H7 (cell line): ENCODE measurements around the gene BATF2. TPM values are rescaled to one million over a fixed set of nuclear protein-coding genes. Genes with fewer than 3 reads are reported as not detected.

Experiments
- DNase-seq: peaks from one replicate; pipeline ENCODE4 v3.0.0; 2012
- H3K27me3 ChIP-seq: 2 replicates; pipeline ENCODE4 v1.6.0; 2011; ENCODE audit warnings: mild to moderate bottlenecking, low read length; ENCODE audit not compliant: control insufficient read depth, insufficient read depth
- H3K36me3 ChIP-seq: replicated peaks from 2 replicates; pipeline ENCODE4 v1.5.1; 2011; ENCODE audit warnings: low read length; ENCODE audit not compliant: control insufficient read depth, insufficient read depth
- H3K4me3 ChIP-seq: 2 replicates; pipeline ENCODE4 v1.5.1; 2011; ENCODE audit warnings: low read depth, mild to moderate bottlenecking, control low read depth, low read length, moderate library complexity; ENCODE audit not compliant: insufficient read depth
- total RNA-seq: library from RNA; depleted of rRNA; stranded (reverse); fragments of >200 nt; shearing (Covaris generic); gene quantifications from 2 replicates; pipeline ENCODE4 v1.2.3, GENCODE V29; 2014; rRNA removed

BATF2 gene, protein sequence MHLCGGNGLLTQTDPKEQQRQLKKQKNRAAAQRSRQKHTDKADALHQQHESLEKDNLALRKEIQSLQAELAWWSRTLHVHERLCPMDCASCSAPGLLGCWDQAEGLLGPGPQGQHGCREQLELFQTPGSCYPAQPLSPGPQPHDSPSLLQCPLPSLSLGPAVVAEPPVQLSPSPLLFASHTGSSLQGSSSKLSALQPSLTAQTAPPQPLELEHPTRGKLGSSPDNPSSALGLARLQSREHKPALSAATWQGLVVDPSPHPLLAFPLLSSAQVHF
- 0.55 TPM in 1 of 2 replicates, not detected in the other for total RNA-seq

GRCh38 chr11:64996710-64997380 lies at the start of gene BATF2:
TSS of gene BATF2 (minus strand) at chr11:64996971. CDS start at chr11:64996914, 57 bp downstream.
- no peaks in the 10 kb centered on the region for H3K27me3 ChIP-seq
- no peak within 1 kb of the TSS; the same call in 1 of the 2 replicates for H3K4me3 ChIP-seq
- peak; percentile 93 for DNase-seq
- H3K36me3 ChIP-seq: no peaks in the 10 kb centered on the region

GRCh38 chr11:65045728-65046127 lies 49.0 kb upstream of the BATF2 start:
- peak; percentile 65 for DNase-seq

DNA sequence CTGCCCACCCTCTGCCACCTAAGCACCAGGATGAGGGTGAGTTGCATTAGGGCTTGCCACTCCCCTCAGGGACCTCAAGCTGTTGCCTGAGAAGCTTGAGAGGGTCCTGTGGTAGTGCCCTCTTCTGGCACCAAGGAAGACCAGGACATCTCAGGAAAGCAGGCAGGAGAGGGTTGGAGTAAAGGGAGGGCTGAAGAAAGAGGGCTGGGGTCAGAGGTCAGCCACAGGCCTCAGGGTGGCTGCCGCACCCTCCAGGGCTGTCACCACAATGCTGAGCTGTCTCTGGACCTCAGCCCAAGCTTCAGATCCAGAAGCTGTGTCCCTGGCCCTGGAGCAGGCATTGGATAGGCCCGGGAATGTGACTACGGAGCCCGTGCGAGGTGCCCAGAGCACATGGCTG lies 48.3 kb upstream of the BATF2 start:
- DNase-seq: no peak
- Histone ChIP-seq H3K27me3 (no peaks in the 10 kb centered on the region; the same call in 1 of the 2 replicates), H3K36me3 (peaks cover 7% of the 10 kb centered on the region), H3K4me3 (no peak overlapping the region)

More at GRCh38 chr11:65045728-65046127, 49.0 kb upstream of the BATF2 start:
- peaks cover 7% of the 10 kb centered on the region for H3K36me3 ChIP-seq
- no peak overlapping the region for H3K4me3 ChIP-seq
- H3K27me3 ChIP-seq: no peaks in the 10 kb centered on the region; the same call in 1 of the 2 replicates

GRCh38 chr11:65043881-65044501 lies 47.2 kb upstream of the BATF2 start:
- H3K36me3 ChIP-seq: peaks cover 7% of the 10 kb centered on the region
- no peaks in the 10 kb centered on the region; the same call in 1 of the 2 replicates for H3K27me3 ChIP-seq
- peak; percentile 49 for DNase-seq
- H3K4me3 ChIP-seq: no peak overlapping the region

DNA sequence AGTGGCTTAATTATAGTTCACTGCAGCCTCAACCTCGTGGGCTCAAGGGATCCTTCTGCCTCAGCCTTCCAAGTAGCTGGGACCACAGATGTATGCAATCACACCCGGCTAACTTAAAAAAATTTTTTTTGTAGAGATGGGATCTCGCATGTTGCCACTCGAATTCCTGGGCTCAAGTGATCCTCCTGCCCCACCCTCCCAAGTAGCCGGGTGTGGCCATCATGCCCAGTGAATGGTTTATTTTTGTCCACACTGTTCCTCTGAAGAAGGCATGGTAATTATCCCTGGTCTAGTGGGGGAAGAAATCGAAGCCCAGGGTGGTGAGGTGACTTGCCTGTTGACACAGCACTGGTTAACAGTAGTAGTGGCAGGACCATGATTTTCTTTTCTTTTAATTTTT lies 46.1 kb upstream of the BATF2 start:
- H3K4me3 ChIP-seq: no peak overlapping the region
- no peak for DNase-seq
- H3K36me3 ChIP-seq: peaks cover 7% of the 10 kb centered on the region
- H3K27me3 ChIP-seq: no peaks in the 10 kb centered on the region; the same call in 1 of the 2 replicates

GRCh38 chr11:65040847-65041622 lies 44.3 kb upstream of the BATF2 start, which contains the start of gene SAC3D1:
TSS of gene SAC3D1 (plus strand) at chr11:65041210. CDS start at chr11:65041293, 83 bp downstream.
- DNase-seq: peak; percentile 98
- H3K27me3 ChIP-seq: no peaks in the 10 kb centered on the region
- peak within 1 kb of the TSS; percentile 82 for H3K4me3 ChIP-seq
- peaks cover 7% of the 10 kb centered on the region for H3K36me3 ChIP-seq

- peaks cover 7% of the 10 kb centered on the region for H3K36me3 ChIP-seq
- DNase-seq: no peak
- H3K4me3 ChIP-seq: peak overlapping the region; percentile 82
- H3K27me3 ChIP-seq: no peaks in the 10 kb centered on the region
Measured at GRCh38 chr11:65040520-65040846, 43.7 kb upstream of the BATF2 start.

- Histone ChIP-seq H3K4me3 (no peak overlapping the region), H3K36me3 (no peaks in the 10 kb centered on the region; the same call in 1 of the 2 replicates)
- DNase-seq: no peak
Measured at GRCh38 chr11:65036931-65037330, 40.2 kb upstream of the BATF2 start.

GRCh38 chr11:65035579-65035978 lies 38.8 kb upstream of the BATF2 start:
- Histone ChIP-seq H3K36me3 (no peaks in the 10 kb centered on the region; the same call in 1 of the 2 replicates), H3K4me3 (no peak overlapping the region), H3K27me3 (no peaks in the 10 kb centered on the region)
- no peak for DNase-seq

More at GRCh38 chr11:65036931-65037330, 40.2 kb upstream of the BATF2 start:
- no peaks in the 10 kb centered on the region for H3K27me3 ChIP-seq

DNA sequence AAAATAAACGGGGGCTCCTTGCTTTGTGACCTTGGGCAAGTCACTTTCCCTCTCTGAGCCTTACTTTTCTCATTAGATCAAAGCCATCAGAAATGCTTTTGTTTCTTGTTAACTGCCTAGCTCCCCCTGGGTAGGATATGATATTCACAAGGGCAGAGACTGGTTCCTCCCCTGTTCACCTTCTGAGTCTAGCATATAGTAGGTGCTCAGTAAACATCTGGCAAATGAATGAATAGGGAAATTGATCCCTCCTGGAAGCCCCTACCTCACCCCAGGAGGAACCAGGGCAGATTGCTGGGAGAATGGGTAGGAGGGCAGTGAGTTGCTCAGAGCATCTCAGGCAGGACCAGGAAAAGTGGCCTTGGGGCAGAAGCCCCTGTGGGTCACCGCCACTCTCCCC lies 37.7 kb upstream of the BATF2 start:
- H3K4me3 ChIP-seq: no peak overlapping the region
- no peaks in the 10 kb centered on the region for H3K27me3 ChIP-seq
- peak; percentile 12 for DNase-seq
- H3K36me3 ChIP-seq: no peaks in the 10 kb centered on the region; the same call in 1 of the 2 replicates

DNA sequence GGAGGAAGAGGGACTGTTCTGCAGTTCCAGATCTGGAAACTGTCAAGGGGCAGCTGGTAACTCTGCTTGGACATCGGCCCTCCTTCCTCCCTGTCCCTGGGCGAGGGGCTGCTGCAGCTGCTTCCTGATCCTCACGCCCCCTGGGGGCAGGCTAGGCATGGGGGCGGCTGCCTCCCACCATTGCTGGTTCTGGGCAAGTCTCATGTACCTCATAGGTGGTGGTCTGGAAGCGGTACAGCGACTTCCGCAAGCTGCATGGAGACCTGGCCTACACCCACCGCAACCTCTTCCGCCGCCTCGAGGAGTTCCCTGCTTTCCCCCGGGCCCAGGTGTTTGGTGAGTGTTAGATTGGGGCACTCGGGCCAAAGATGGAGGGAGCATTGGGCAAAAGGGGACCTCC lies 35.4 kb upstream of the BATF2 start:
- H3K4me3 ChIP-seq: no peak overlapping the region
- no peaks in the 10 kb centered on the region for H3K27me3 ChIP-seq
- no peaks in the 10 kb centered on the region; the same call in 1 of the 2 replicates for H3K36me3 ChIP-seq
- DNase-seq: peak; percentile 67

- peak within 1 kb of the TSS; percentile 47 for H3K4me3 ChIP-seq
- peak; percentile 97 for DNase-seq
- H3K27me3 ChIP-seq: no peaks in the 10 kb centered on the region
- H3K36me3 ChIP-seq: no peaks in the 10 kb centered on the region
Measured at GRCh38 chr11:65027213-65028067, 30.7 kb upstream of the BATF2 start, which contains the start of gene SNX15. TSS of gene SNX15 (plus strand) at chr11:65027439. CDS start at chr11:65027538, 99 bp downstream.

GRCh38 chr11:65026810-65027209 lies 30.0 kb upstream of the BATF2 start:
- H3K27me3 ChIP-seq: no peaks in the 10 kb centered on the region
- no peak for DNase-seq
- peak overlapping the region; percentile 47; the same call in 1 of the 2 replicates for H3K4me3 ChIP-seq
- no peaks in the 10 kb centered on the region for H3K36me3 ChIP-seq
